Lower lobe of right lung (tissue), 2 donors: ENCODE results near the gene ACKR3. TPM values are rescaled to one million over a fixed set of nuclear protein-coding genes. Genes with fewer than 3 reads are reported as not detected.

ENCODE experiments used
- ATAC-seq, 2 donors: fragments of 200-7000 bp; cut with Tn5 transposase; one replicate each; pipeline ENCODE4 v1.9.1; 2020 to 2022; ENCODE audit warnings: mild to moderate bottlenecking in 2 of 2, moderate library complexity in 2 of 2
- DNase-seq: peaks from one replicate; pipeline ENCODE4 v3.0.0-alpha.2; 2020
- H3K27ac ChIP-seq: fragments of 200-600 bp; one replicate; pipeline ENCODE4 v1.8.0; 2022
- H3K27me3 ChIP-seq: fragments of 200-600 bp; one replicate; pipeline ENCODE4 v1.8.0; 2022; ENCODE audit warnings: low read depth
- H3K36me3 ChIP-seq: fragments of 200-600 bp; one replicate; pipeline ENCODE4 v1.8.0; 2022; ENCODE audit warnings: mild to moderate bottlenecking
- H3K4me1 ChIP-seq: fragments of 200-600 bp; one replicate; pipeline ENCODE4 v1.8.0; 2022
- H3K4me3 ChIP-seq: fragments of 200-600 bp; one replicate; pipeline ENCODE4 v1.8.0; 2022; ENCODE audit warnings: mild to moderate bottlenecking
- H3K9me3 ChIP-seq: fragments of 200-600 bp; one replicate; pipeline ENCODE4 v1.8.0; 2022
- CTCF ChIP-seq: fragments of 200-600 bp; IDR thresholded peaks from one replicate; pipeline ENCODE4 v1.8.0; 2022; ENCODE audit warnings: antibody characterized with exemption, mild to moderate bottlenecking
- intact Hi-C: fragments of 100-400 bp; cut with DNase I; formaldehyde crosslinking; loops from one replicate; pipeline ENCODE4 v1.11.0; 2022
- total RNA-seq: library from RNA; stranded (reverse); fragmentation: NEBNext Ultra II Directional; extraction: Animal tissue kit (Norgen Biotek cat#: 25700); gene quantifications from one replicate; pipeline ENCODE4 v1.2.1, GENCODE V29; 2021
- donor health status: DM: no; HTN: yes; CAD: no; lungs with severe emphysema.

The ACKR3 gene
- total RNA-seq, 1 donor from 2014 or later = 12.6 TPM

- DNase-seq (no peak), ATAC-seq (peak in 1 of 2 donors; percentile 51)
- no peaks in the 10 kb centered on the region for H3K36me3 ChIP-seq
- H3K9me3 ChIP-seq = no peaks in the 10 kb centered on the region
- H3K27me3 ChIP-seq = no peaks in the 10 kb centered on the region
- H3K27ac ChIP-seq = no peak overlapping the region
- H3K4me1 ChIP-seq = peaks cover 3% of the 10 kb centered on the region
- no peak for TF ChIP-seq CTCF
- H3K4me3 ChIP-seq = no peak overlapping the region
- intact Hi-C loops = no loop called here
Measured at GRCh38 chr2:236527159-236527630, 42.4 kb upstream of the ACKR3 start.

- Histone ChIP-seq H3K36me3 (no peaks in the 10 kb centered on the region), H3K4me3 (no peak overlapping the region), H3K4me1 (no peaks in the 10 kb centered on the region), H3K9me3 (no peaks in the 10 kb centered on the region), H3K27ac (no peak overlapping the region), H3K27me3 (no peaks in the 10 kb centered on the region)
- ATAC-seq (no peak), DNase-seq (no peak)
- no peak for TF ChIP-seq CTCF
- intact Hi-C loops = no loop called here
Measured at GRCh38 chr2:236529606-236530005, 40.0 kb upstream of the ACKR3 start.

GRCh38 chr2:236530512-236530911 is 39.1 kb upstream of the ACKR3 start:
- intact Hi-C loops = no loop called here
- ATAC-seq (no peak), DNase-seq (no peak)
- no peak overlapping the region for H3K4me3 ChIP-seq
- no peaks in the 10 kb centered on the region for H3K36me3 ChIP-seq
- H3K4me1 ChIP-seq = no peaks in the 10 kb centered on the region
- no peaks in the 10 kb centered on the region for H3K9me3 ChIP-seq
- H3K27me3 ChIP-seq = no peaks in the 10 kb centered on the region
- no peak overlapping the region for H3K27ac ChIP-seq
- no peak for TF ChIP-seq CTCF

GRCh38 chr2:236531195-236531594 is 38.4 kb upstream of the ACKR3 start:
- intact Hi-C loops = no loop called here
- Histone ChIP-seq H3K4me3 (no peak overlapping the region), H3K27ac (no peak overlapping the region), H3K9me3 (no peaks in the 10 kb centered on the region), H3K4me1 (no peaks in the 10 kb centered on the region), H3K27me3 (no peaks in the 10 kb centered on the region), H3K36me3 (no peaks in the 10 kb centered on the region)
- ATAC-seq (no peak), DNase-seq (no peak)
- no peak for TF ChIP-seq CTCF

- no peak overlapping the region for H3K27ac ChIP-seq
- intact Hi-C loops = no loop called here
- H3K9me3 ChIP-seq = no peaks in the 10 kb centered on the region
- ATAC-seq (no peak), DNase-seq (no peak)
- no peak for TF ChIP-seq CTCF
- no peaks in the 10 kb centered on the region for H3K4me1 ChIP-seq
- H3K36me3 ChIP-seq = no peaks in the 10 kb centered on the region
- H3K4me3 ChIP-seq = no peak overlapping the region
- H3K27me3 ChIP-seq = no peaks in the 10 kb centered on the region
Measured at GRCh38 chr2:236531996-236532395, 37.6 kb upstream of the ACKR3 start.

GRCh38 chr2:236533343-236533742 is 36.3 kb upstream of the ACKR3 start:
- Histone ChIP-seq H3K36me3 (no peaks in the 10 kb centered on the region), H3K9me3 (no peaks in the 10 kb centered on the region), H3K27ac (no peak overlapping the region), H3K27me3 (no peaks in the 10 kb centered on the region), H3K4me1 (no peaks in the 10 kb centered on the region), H3K4me3 (no peak overlapping the region)
- ATAC-seq = no peak
- TF ChIP-seq CTCF = no peak
- intact Hi-C loops = no loop called here
- DNase-seq = no peak
